Activated naive CD8-positive, alpha-beta T cell treated with anti-CD3 and anti-CD28 coated beads, Interleukin-2, amount 50 U/mL, for 24 hours (primary cell): Measurements from ENCODE around the gene SLC12A3.

ENCODE experiments used
- ATAC-seq: fragments of 150-1000 bp; cut with Tn5 transposase; one replicate; pipeline ENCODE4 v1.10.0; 2021
- DNase-seq: peaks from one replicate; pipeline ENCODE4 v3.0.0; 2021
- H3K27ac Mint-ChIP-seq: one replicate; pipeline ENCODE4 v1.8.0; 2021; ENCODE audit warnings: mild to moderate bottlenecking, mixed read lengths
- H3K27me3 Mint-ChIP-seq: one replicate; pipeline ENCODE4 v1.8.0; 2021; ENCODE audit warnings: mixed read lengths
- H3K36me3 Mint-ChIP-seq: one replicate; pipeline ENCODE4 v1.8.0; 2021; ENCODE audit warnings: low read depth, mixed read lengths
- H3K4me1 Mint-ChIP-seq: one replicate; pipeline ENCODE4 v1.8.0; 2021; ENCODE audit warnings: mixed read lengths
- H3K4me3 Mint-ChIP-seq: one replicate; pipeline ENCODE4 v1.8.0; 2021; ENCODE audit warnings: mild to moderate bottlenecking, moderate library complexity, mixed read lengths
- H3K9me3 Mint-ChIP-seq: one replicate; pipeline ENCODE4 v1.8.0; 2021; ENCODE audit warnings: mixed read lengths

Gene SLC12A3

DNA sequence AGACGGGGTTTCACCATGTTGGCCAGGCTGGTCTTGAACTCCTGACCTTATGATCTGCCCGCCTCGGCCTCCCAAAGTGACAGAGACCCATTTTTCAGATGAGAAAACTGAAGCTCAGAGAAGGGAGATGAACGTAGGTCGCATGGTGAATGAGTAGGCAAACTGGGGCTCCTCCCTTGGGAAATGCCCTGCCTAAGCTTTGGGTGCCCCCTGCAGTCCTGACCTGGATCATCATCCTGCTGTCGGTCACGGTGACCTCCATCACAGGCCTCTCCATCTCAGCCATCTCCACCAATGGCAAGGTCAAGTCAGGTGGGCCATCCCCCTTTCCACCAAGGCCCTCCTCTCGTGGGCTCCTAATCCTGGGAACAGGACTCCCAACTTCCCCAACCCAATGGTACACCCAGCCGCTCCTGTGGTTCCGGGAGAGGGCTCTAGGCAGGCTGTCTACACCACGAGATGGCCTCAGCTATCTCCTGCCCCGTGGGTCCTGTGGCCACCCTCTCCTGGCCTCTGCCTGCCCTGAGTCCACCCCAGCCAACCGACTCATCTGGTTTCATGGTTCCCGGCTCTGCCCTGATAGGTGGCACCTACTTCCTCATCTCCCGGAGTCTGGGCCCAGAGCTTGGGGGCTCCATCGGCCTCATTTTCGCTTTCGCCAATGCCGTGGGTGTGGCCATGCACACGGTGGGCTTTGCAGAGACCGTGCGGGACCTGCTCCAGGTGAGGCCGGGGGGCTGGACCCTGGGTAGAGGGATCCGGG, 4.7 kb downstream of the SLC12A3 start:
- ATAC-seq (peak; percentile 70), DNase-seq (peak; percentile 60)
- peak overlapping the region; percentile 64 for H3K27ac Mint-ChIP-seq
- H3K4me3 Mint-ChIP-seq: no peak overlapping the region
- H3K4me1 Mint-ChIP-seq: peaks cover 17% of the 10 kb centered on the region
- no peaks in the 10 kb centered on the region for H3K9me3 Mint-ChIP-seq
- H3K27me3 Mint-ChIP-seq: no peaks in the 10 kb centered on the region
- H3K36me3 Mint-ChIP-seq: no peaks in the 10 kb centered on the region

DNA sequence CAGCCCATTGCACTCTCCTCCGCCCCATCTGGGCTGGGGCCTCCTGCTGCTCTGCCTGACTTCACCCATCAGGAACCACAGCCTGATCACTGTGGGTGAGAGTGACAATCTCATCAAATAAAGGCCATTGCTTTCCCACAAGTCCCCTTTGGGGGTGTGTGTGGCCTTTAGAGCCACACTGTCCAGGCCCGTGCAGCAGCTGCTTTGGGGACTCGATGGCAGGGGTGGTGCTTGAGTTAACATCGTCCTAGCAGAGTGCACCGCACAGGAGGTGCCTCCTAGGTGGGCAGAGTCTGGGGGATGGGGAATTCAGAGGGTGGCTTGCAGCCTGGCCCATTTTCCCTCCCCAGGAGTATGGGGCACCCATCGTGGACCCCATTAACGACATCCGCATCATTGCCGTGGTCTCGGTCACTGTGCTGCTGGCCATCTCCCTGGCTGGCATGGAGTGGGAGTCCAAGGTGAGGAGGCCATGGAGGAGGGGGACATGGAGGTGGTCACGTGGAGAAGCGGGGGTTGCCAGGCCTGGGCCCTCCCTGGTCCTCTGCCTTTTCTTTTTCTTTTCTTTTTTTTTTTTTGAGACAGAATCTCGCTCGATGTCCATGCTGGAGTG, 5.4 kb downstream of the SLC12A3 start:
- ATAC-seq: peak; percentile 26
- Mint-ChIP-seq H3K36me3 (no peaks in the 10 kb centered on the region), H3K27ac (peak overlapping the region; percentile 64), H3K4me1 (peaks cover 17% of the 10 kb centered on the region), H3K9me3 (no peaks in the 10 kb centered on the region), H3K27me3 (no peaks in the 10 kb centered on the region), H3K4me3 (no peak overlapping the region)
- no peak for DNase-seq

DNA sequence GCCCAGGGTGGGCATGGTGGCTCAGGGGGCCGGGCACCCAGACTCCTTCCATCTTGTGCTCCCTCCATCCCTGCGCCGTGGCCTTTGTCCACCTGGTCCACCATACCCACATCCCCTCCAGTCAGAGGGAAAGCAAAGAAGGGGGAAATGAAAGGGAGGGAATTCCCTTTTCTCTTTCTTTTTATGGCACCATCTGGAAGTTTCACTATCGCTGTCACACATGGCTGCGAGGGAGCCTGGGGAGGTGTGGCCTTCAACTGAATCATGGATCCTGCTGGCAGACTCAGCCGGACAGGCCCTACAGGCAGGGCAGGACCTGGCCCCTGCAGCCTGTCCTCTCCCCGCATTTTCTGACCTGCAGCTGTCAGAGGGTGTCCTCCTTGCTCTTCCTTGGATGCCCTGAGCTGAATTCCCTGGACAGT, 6.2 kb downstream of the SLC12A3 start:
- peak overlapping the region; percentile 59 for H3K27ac Mint-ChIP-seq
- no peaks in the 10 kb centered on the region for H3K9me3 Mint-ChIP-seq
- no peaks in the 10 kb centered on the region for H3K27me3 Mint-ChIP-seq
- no peak for DNase-seq
- no peaks in the 10 kb centered on the region for H3K36me3 Mint-ChIP-seq
- H3K4me3 Mint-ChIP-seq: no peak overlapping the region
- peak; percentile 6 for ATAC-seq
- H3K4me1 Mint-ChIP-seq: peaks cover 17% of the 10 kb centered on the region

DNA sequence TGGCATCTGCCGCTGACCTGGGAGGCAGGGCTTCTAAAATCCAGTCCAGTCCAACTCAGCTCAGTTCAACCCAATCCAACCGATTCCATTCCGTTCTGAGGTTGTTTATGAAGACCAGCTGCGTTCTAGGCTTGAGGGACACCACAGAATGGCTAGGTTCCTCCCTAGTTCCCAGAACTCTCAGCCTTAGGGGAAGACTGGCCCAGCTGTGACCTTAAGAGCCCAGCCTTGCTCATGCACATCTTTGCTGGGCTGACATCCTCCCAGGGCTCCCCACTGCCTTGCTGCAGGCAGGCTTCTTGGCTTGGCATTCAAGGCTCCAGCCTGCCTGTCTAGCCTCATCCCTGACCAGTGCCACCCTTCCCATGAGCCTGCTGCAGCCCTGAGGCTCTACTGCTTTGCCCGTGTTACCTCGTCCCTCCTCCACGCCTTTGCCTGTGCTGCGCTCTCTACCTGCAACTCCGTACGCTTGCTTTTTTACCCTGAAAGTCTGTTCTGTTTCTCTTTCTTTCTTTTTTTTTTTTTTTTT, 7.9 kb downstream of the SLC12A3 start:
- Mint-ChIP-seq H3K4me3 (no peak overlapping the region), H3K9me3 (no peaks in the 10 kb centered on the region), H3K4me1 (peaks cover 12% of the 10 kb centered on the region), H3K27ac (no peak overlapping the region), H3K27me3 (no peaks in the 10 kb centered on the region), H3K36me3 (no peaks in the 10 kb centered on the region)
- DNase-seq (no peak), ATAC-seq (no peak)

DNA sequence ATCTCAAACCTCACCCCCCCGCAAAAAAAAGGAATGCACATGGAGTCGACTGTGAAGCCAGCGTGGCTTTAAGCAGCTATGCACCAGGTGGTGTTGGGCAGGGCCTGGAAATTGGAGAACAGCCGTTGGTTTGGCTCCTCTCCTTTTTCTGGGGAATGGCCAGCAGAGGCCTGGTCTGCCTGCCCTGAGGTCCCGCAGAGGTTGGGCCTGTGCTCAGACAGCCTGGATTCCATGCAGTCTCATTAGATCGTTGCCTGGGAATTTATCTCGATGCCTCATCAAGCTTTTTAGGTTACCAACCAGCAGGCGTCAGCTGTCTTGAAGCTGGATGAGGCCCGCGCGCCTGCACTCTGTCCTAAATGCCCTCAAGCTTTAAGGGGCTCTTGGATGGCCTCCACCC, 9.8 kb downstream of the SLC12A3 start:
- no peak for DNase-seq
- Mint-ChIP-seq H3K4me1 (peaks cover 9% of the 10 kb centered on the region), H3K4me3 (no peak overlapping the region), H3K36me3 (no peaks in the 10 kb centered on the region), H3K9me3 (no peaks in the 10 kb centered on the region), H3K27ac (no peak overlapping the region), H3K27me3 (no peaks in the 10 kb centered on the region)
- no peak for ATAC-seq

DNA sequence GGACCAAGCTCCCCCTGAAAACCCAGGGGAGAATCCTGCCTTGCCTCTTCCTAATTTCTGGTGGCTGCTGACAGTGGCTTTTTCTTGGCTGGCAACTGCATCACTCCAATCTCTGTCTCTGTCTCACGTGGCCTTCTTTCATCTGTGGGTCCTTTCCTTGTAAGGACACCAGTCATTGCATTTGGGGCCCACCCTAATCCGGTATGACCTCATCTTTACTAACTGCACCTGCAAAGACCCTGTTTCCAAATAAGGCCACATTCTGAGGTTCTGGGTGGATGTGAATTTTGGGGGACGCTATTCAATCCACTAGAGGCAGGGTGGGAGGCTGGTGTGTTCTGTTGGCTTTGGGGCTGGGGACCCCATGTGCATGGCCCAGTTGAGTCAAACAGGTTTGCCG, 11.0 kb downstream of the SLC12A3 start:
- Mint-ChIP-seq H3K27ac (no peak overlapping the region), H3K9me3 (no peaks in the 10 kb centered on the region), H3K4me1 (peaks cover 3% of the 10 kb centered on the region), H3K27me3 (no peaks in the 10 kb centered on the region), H3K4me3 (no peak overlapping the region), H3K36me3 (no peaks in the 10 kb centered on the region)
- no peak for ATAC-seq
- DNase-seq: no peak

DNA sequence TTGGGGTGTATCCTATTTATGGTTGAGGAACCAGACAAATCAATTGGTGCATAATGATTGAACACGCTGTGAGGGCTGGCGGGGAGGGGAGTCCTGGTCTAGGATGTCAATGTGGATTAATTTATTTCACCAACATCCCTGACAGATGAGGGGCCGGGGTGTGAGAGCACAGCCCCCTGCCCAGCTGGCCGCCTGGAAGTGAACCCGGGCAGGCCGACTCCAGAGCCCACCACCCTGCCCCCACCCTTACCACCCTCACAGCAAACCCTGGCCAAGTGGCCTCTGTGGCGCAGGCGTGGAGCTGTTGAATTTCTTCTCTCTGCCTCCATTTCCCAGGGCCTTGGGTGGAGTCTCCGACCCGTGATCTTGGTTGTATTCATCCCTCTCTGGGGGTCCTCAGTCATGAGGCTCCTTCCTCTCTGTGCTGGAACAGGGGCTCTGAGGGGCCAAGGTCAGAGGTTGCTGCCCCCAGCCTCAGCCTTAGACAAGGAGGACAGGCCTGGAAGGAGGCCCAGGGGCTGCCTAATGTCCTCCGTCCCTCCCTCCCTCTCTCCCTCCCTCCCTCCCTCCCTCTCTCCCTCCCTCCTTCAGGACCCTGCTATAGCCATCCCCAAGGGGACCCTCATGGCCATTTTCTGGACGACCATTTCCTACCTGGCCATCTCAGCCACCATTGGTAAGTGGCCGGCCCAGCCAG, 12.6 kb downstream of the SLC12A3 start:
- Mint-ChIP-seq H3K36me3 (no peaks in the 10 kb centered on the region), H3K27ac (no peak overlapping the region), H3K9me3 (no peaks in the 10 kb centered on the region), H3K27me3 (no peaks in the 10 kb centered on the region), H3K4me3 (no peak overlapping the region), H3K4me1 (no peaks in the 10 kb centered on the region)
- no peak for DNase-seq
- ATAC-seq: no peak

- no peaks in the 10 kb centered on the region for H3K9me3 Mint-ChIP-seq
- ATAC-seq (no peak), DNase-seq (no peak)
- no peaks in the 10 kb centered on the region for H3K27me3 Mint-ChIP-seq
- H3K4me3 Mint-ChIP-seq: no peak overlapping the region
- H3K4me1 Mint-ChIP-seq: no peaks in the 10 kb centered on the region
- H3K27ac Mint-ChIP-seq: no peak overlapping the region
- H3K36me3 Mint-ChIP-seq: no peaks in the 10 kb centered on the region
These were observed 13.4 kb downstream of the SLC12A3 start for GRCh38 chr16:56878282-56878854.

GRCh38 chr16:56879276-56879675, 14.3 kb downstream of the SLC12A3 start:
- Mint-ChIP-seq H3K36me3 (no peaks in the 10 kb centered on the region), H3K9me3 (no peaks in the 10 kb centered on the region), H3K27me3 (no peaks in the 10 kb centered on the region), H3K4me1 (no peaks in the 10 kb centered on the region), H3K27ac (no peak overlapping the region), H3K4me3 (no peak overlapping the region)
- ATAC-seq (no peak), DNase-seq (no peak)

DNA sequence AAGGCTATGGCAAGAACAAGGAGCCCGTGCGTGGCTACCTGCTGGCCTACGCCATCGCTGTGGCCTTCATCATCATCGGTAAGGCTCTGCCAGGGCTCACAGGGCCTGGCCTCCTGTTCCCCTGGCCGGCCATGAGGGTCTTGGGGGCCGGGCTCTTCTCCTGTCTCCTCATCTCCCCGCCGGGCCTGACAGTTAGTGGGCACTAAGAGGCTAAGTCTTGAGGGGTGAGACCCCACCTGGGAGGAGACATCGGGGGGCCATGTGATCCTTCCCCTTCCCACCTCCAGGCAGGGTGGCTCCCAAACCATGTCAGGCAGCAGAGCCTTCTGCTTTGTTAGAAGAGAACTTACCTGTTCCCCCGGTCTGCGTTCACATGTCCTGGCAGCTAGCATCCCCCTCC, 15.2 kb downstream of the SLC12A3 start:
- Mint-ChIP-seq H3K27ac (no peak overlapping the region), H3K4me3 (no peak overlapping the region), H3K9me3 (no peaks in the 10 kb centered on the region), H3K4me1 (no peaks in the 10 kb centered on the region), H3K27me3 (no peaks in the 10 kb centered on the region), H3K36me3 (no peaks in the 10 kb centered on the region)
- DNase-seq (no peak), ATAC-seq (no peak)

GRCh38 chr16:56880685-56881084, 15.7 kb downstream of the SLC12A3 start:
- H3K4me3 Mint-ChIP-seq: no peak overlapping the region
- no peak for DNase-seq
- H3K9me3 Mint-ChIP-seq: no peaks in the 10 kb centered on the region
- H3K4me1 Mint-ChIP-seq: no peaks in the 10 kb centered on the region
- no peaks in the 10 kb centered on the region for H3K36me3 Mint-ChIP-seq
- H3K27ac Mint-ChIP-seq: no peak overlapping the region
- no peak for ATAC-seq
- no peaks in the 10 kb centered on the region for H3K27me3 Mint-ChIP-seq

DNA sequence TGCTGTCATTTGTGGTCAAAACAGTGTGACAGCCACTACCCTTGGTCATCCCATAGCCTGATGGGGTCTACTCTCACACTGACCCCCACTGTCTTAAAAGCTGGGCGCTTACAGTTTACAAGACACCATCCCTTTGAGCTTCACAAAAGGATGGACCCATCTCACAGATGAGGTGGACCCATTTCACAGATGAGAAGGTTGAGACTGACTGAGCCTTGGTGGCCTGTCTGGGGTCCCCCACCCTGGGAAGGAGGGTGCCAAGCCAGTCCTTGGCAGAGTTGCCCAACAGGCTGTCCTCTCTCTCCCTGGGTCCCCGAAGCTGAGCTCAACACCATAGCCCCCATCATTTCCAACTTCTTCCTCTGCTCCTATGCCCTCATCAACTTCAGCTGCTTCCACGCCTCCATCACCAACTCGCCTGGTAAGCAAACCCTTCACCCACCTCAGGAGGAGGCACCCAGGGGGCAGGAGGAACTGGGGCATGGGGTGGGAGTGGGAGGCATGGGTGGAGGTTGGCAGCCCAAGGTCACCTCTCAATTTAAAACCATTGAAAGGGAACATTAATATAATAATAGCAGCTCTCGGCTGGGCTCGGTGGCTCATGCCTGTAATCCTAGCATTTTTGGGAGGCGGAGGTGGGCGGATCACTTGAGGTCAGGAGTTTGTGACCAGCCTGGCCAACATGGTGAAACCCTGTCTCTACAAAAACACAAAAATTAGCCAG, 17.2 kb downstream of the SLC12A3 start:
- H3K4me3 Mint-ChIP-seq: no peak overlapping the region

DNA sequence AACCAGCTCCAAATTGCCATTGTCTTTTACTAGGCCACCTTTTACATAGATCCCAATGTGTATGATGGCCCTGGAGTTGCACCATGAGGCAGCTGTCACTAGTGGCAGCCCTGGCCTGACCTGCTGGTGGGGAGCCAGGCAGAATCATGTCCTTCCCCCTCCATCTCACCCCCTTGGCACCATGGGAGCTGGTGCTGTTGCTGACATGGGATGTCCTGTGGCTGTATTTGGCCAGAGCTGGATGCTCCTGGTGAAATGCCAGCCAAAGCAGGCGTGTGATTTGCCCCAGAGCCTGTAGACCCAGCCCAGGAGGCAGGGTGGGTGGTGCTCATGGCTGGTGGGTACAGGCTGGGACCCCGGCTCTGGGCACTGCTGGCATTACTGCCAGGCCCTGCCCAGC, 18.6 kb downstream of the SLC12A3 start:
- no peaks in the 10 kb centered on the region for H3K9me3 Mint-ChIP-seq
- no peaks in the 10 kb centered on the region for H3K4me1 Mint-ChIP-seq
- DNase-seq: no peak
- ATAC-seq: no peak
- no peak overlapping the region for H3K27ac Mint-ChIP-seq
- no peaks in the 10 kb centered on the region for H3K36me3 Mint-ChIP-seq
- no peaks in the 10 kb centered on the region for H3K27me3 Mint-ChIP-seq
- no peak overlapping the region for H3K4me3 Mint-ChIP-seq

More for the DNA sequence above, 17.2 kb downstream of the SLC12A3 start:
- Mint-ChIP-seq H3K27me3 (no peaks in the 10 kb centered on the region), H3K36me3 (no peaks in the 10 kb centered on the region), H3K9me3 (no peaks in the 10 kb centered on the region), H3K4me1 (no peaks in the 10 kb centered on the region), H3K27ac (no peak overlapping the region)
- no peak for ATAC-seq
- no peak for DNase-seq

- H3K27me3 Mint-ChIP-seq: no peaks in the 10 kb centered on the region
- no peak overlapping the region for H3K27ac Mint-ChIP-seq
- H3K36me3 Mint-ChIP-seq: no peaks in the 10 kb centered on the region
- peaks cover 1% of the 10 kb centered on the region for H3K4me1 Mint-ChIP-seq
- no peaks in the 10 kb centered on the region for H3K9me3 Mint-ChIP-seq
- H3K4me3 Mint-ChIP-seq: no peak overlapping the region
- DNase-seq (no peak), ATAC-seq (no peak)
These were observed 19.1 kb downstream of the SLC12A3 start for GRCh38 chr16:56884026-56884582.
